ENCODE results near the gene POR.

Gene POR

DNA sequence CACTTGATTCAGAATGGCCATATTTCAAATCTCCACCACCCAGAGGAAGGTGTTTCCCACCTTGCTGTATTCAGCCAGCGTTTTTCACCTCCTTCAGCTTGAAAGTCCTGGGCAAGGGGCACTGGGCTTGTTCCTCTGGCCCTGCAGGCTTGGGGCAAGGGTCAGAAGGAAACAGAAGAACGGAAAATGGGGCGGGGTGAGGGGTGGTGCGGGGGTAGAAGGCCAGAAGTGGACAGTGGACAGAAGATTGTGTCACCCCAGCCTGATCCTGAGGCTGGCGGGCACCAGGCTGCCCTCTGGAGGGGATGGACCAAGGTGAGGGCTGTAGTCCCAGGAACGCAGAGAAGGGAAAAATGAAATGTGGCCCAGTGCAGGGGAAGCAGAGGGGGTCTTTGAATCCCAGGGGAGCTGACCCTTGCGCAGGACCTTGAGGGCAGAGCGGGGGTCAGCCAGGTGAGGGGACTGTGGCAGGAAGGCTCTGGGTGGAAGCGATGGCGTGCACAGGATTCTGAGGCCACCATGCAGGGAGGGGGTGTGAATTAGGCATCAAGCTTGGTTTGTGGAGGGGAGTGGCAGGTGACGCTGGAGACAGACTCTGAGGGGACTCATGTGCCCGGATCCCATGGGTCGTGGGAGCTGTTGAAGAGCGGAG, 56.5 kb downstream of the POR start:
- DNase-seq (ENCODE audit: low read depth in 1 of 2, low spot score in 1 of 2), result no peak

- no peak for DNase-seq (ENCODE audit: low read depth in 1 of 2, low spot score in 1 of 2)
Measured at GRCh38 chr7:75971961-75972763, 57.2 kb downstream of the POR start.

DNA sequence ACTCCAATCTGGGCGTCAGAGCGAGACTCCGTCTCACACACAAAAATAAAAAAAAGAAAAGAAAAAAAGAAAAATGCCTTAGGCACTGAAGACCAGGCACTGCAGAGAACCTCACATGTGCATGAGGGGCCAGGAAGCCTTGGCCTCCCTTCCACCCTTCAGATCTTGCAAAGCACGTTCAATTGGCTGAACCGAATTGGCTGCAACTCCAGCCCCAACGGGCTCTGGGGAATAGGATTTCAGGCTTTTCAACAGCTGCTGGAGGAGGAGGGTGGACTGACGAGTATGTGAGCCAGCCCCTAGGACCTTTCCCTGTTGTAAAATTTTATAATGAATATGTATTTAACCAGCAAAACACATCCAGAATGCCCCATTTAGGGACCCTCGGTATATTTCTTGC, 62.8 kb downstream of the POR start:
- DNase-seq (ENCODE audit: low read depth in 1 of 2, low spot score in 1 of 2), result no peak

DNA sequence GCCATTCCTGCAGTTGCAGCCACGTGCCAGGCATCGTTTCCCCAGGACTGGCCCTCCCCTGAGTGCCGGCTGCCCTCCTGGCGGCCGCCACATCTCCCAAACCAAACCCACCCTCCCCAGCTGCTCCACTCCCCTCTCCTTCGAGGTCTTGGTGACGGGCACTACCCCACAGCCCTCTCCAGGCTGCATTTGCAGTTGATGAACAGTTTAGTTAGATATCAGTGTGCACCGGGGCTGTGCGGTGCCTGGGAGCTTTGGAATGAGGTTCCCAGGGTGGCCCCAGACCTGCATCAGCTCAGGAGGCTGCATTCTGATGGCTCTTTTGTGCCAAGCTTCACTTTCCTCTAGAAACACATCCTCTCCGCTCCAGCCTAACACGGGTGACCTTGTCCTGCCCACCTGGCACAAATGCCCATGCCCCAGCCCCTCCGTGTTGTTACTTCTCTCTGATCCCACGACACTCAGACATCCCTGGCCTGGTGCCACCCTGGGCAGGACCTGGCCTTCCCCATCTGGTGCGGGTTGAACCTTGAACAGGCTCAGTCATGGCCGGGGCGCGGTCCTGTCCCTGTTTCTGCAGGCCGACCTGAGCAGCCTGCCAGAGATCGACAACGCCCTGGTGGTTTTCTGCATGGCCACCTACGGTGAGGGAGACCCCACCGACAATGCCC, 64.9 kb downstream of the POR start:
- no peak for DNase-seq (ENCODE audit: low read depth in 1 of 2, low spot score in 1 of 2)

GRCh38 chr7:75980430-75981202, 65.7 kb downstream of the POR start:
- no peak for DNase-seq (ENCODE audit: low read depth in 1 of 2, low spot score in 1 of 2)

DNA sequence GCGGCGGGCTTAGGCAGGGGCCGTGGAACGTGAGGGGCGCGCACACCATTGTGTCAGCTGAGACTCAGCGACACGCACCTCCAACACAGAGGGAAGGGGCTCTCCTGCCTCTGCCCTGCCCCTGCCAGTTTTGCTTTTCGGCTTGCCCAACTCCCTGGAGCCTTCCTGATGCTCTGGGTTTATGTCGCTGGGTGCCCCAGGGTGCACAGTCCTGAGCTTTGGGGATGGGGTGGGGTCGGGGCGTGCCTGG, 66.2 kb downstream of the POR start:
- no peak for DNase-seq (ENCODE audit: low read depth in 1 of 2, low spot score in 1 of 2)

DNA sequence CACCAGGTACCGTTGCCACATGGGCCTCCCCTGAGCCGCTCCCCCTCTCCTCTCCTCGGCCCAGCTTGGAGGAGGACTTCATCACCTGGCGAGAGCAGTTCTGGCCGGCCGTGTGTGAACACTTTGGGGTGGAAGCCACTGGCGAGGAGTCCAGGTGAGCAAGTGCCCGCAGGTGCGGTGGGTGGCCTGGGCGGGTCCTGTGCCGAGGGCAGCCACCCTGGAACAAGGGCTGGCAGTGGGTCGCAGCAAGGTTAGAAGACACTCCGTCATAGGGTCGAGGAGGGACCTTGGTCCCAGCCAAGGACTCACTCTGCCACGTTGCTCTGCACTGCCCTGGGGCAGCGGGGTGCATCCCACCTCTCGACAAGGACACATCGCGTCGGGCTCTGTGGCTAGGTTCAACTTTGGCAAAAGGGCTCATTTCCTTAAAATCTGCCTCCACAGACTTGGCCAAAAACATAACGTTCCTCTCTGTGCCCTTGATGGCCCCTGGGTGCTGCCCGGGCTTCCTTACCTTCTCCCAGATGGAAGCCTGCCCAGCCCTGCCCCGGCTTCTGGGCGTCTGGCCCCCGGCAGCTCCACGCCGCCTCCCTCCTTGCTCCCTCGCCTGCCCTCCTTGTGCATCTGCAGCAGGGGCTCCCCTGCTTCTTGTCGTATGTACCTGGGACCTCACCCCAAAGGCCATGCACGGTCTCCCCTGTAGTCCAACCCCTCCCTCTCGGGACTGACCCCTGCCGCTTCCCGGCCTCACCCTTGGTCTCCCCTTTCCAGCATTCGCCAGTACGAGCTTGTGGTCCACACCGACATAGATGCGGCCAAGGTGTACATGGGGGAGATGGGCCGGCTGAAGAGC, 66.7 kb downstream of the POR start:
- DNase-seq (ENCODE audit: low read depth in 1 of 2, low spot score in 1 of 2), result no peak

DNA sequence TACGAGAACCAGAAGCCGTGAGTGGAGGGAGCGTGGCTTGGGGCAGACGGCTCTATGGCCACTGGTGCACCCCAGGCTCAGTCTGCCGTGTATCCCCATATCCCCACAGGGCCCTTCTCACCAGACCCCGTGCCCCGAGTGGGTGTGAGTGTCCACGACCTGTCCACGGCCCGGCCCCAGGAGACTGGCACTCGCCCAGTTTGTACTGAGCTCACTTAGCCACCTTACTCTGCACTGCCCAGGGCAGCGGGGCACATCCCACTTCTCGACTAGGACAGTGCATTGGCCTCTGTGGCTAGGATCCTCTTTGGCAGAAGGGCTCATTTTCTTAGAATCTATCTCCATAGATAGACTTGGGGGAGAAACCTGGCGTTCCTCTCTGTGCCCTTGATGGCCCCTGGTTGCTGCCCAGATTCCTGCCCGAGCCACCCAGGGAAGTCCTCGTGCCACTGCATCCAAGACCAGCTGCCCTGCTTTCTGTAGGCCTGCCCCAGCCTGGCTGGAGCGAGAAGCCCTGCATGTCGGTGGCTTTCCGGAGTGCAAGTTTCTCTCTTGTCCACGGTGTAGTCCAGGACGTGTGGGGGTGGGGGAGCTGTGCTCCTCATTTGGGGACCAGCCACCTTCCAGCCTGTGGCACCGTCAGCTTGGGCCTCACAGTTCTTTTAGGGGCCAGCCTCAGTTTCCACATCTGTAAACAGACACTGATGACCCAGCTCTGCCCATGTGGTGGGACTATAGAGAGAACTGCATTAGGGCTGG, 67.5 kb downstream of the POR start:
- no peak for DNase-seq (ENCODE audit: low read depth in 1 of 2, low spot score in 1 of 2)

DNA sequence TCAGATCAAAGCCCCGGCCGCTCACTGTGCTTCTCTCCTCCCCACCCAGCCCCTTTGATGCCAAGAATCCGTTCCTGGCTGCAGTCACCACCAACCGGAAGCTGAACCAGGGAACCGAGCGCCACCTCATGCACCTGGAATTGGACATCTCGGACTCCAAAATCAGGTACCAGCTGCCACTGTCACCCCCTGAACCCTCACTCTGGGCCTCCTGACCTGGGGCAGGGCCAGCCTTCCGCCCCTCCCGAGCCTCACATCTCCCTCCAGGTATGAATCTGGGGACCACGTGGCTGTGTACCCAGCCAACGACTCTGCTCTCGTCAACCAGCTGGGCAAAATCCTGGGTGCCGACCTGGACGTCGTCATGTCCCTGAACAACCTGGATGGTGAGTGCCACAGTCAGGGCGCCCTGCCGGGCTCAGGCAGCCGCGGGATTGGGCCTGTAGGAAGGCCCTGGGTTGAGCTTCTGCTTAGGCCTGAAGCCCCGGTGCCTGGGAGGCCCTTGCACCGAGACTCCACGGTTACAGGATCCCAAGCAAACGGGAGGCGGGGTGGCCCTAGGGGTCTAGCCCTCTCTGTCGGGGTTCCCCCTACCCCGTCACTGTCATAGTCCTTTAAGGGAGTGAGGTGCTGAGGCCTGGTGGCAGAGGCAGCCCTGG, 68.6 kb downstream of the POR start:
- DNase-seq (ENCODE audit: low read depth in 1 of 2, low spot score in 1 of 2), result no peak

- no peak for DNase-seq (ENCODE audit: low read depth in 1 of 2, low spot score in 1 of 2)
Measured at GRCh38 chr7:75984130-75985008, 69.4 kb downstream of the POR start.

DNA sequence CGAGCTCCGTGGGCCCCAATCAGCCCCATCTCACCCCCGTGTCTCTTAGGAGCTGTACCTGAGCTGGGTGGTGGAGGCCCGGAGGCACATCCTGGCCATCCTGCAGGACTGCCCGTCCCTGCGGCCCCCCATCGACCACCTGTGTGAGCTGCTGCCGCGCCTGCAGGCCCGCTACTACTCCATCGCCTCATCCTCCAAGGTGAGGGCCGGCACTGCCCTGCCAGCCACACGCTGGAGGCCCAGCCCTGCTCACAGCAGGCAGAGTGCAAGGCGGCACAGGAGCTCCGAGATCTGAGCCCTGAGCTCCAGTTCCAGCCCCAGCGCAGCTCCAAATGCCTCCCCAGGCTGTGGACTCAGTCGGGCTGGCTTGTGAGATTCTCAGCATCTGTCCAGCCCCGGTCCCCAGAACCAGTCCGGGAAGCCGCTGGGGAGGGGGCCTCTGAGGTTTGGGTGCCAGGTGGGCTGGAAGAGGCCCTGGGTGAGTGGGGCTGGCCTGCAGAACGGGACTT, 70.1 kb downstream of the POR start:
- DNase-seq (ENCODE audit: low read depth in 1 of 2, low spot score in 1 of 2), result no peak

DNA sequence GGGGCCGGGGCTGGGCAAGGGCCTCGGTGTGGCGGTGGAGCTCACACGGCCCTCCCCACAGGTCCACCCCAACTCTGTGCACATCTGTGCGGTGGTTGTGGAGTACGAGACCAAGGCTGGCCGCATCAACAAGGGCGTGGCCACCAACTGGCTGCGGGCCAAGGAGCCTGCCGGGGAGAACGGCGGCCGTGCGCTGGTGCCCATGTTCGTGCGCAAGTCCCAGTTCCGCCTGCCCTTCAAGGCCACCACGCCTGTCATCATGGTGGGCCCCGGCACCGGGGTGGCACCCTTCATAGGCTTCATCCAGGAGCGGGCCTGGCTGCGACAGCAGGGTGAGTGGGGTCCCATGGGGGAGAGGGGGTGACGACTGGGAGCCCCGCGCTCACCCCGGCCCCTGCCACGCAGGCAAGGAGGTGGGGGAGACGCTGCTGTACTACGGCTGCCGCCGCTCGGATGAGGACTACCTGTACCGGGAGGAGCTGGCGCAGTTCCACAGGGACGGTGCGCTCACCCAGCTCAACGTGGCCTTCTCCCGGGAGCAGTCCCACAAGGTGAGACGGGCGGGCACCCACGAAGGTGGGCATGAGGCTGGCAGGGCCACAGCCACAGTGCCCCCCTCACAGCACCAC, 70.7 kb downstream of the POR start:
- no peak for DNase-seq (ENCODE audit: low read depth in 1 of 2, low spot score in 1 of 2)

DNA sequence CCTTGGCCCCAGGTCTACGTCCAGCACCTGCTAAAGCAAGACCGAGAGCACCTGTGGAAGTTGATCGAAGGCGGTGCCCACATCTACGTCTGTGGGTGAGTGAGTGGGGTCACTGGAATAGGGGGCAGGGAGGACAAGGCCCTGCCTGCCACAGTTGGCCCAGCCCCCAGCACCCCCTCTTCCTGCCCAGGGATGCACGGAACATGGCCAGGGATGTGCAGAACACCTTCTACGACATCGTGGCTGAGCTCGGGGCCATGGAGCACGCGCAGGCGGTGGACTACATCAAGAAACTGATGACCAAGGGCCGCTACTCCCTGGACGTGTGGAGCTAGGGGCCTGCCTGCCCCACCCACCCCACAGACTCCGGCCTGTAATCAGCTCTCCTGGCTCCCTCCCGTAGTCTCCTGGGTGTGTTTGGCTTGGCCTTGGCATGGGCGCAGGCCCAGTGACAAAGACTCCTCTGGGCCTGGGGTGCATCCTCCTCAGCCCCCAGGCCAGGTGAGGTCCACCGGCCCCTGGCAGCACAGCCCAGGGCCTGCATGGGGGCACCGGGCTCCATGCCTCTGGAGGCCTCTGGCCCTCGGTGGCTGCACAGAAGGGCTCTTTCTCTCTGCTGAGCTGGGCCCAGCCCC, 71.3 kb downstream of the POR start:
- DNase-seq (ENCODE audit: low read depth in 1 of 2, low spot score in 1 of 2), result no peak

GRCh38 chr7:75987026-75987804, 72.3 kb downstream of the POR start:
- DNase-seq (ENCODE audit: low read depth in 1 of 2, low spot score in 1 of 2), result no peak

DNA sequence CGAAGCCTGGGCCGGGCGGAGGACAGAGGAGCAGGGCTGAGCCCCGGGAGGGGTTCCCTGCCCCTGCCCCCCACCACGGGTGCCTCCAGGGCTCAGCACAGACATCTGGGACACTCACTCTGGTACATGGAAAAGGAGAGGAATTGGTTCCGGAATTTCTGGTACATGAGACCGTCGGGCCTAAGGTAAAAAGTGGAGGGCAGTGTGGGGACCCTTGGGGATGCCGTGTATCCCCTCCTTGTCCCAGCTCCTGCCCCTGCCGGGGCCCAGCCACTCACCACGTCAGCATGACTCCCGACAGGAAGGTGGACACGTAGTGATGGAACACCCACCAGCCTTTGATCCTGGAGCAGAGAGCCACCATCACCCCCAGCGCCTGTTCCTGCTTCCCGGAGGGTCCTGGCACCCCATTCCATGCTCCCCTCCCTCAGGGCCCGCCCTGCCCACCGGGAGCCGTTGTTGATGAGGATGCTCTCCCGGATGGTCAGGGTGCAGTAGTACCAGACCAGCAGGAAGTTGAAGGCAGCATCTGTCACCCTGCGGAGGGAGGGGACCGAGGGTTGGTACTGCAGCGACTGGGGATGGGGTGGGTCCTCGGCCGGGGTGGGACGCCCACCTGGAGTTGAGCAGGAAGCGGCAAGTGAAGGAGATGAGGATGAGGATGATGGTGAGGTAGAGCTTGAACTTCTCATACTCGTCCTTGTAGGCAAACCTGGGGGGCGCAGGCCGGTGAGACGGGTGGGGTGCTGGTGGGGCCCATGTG, 73.0 kb downstream of the POR start:
- DNase-seq (ENCODE audit: low read depth in 1 of 2, low spot score in 1 of 2), result no peak

Measured in activated T-helper 1 cell treated with anti-CD3 and anti-CD28 coated beads, Interleukin-2, amount 50 U/mL, for 16 hours (primary cell).